ENCODE measurements around the gene LONP1. TPM values are rescaled to one million over a fixed set of nuclear protein-coding genes. Genes with fewer than 3 reads are reported as not detected.

LONP1 gene
- total RNA-seq, result 10 to 100 TPM; 31.7 to 75.9 (median 47.4) TPM

GRCh38 chr19:5719961-5720790, at the start of gene LONP1, which contains the start of gene CATSPERD:
Gene LONP1 (minus strand): TSS chr19:5720146. CDS start chr19:5720132, 14 bp downstream.
Gene CATSPERD (plus strand): TSS chr19:5720637. CDS start chr19:5720738, 101 bp downstream.
- H3K36me3 ChIP-seq, result no peaks in the 10 kb centered on the region
- peak within 1 kb of the TSS; percentile 78 to 100 (median 98) for H3K4me3 ChIP-seq
- H3K4me1 ChIP-seq, result peaks cover 0 to 17% (median 10%) of the 10 kb centered on the region in 4 donors
- H3K27me3 ChIP-seq, result no peaks in the 10 kb centered on the region
- no peaks in the 10 kb centered on the region for H3K9me3 ChIP-seq
- TF ChIP-seq CTCF (IDR thresholded peaks at IDR 0.05) (peak; percentile 91 to 98 (median 94)), POLR2A (IDR thresholded peaks at IDR 0.05) (peak; percentile 49 to 58)
- peak; percentile 97 to 99 (median 99) for DNase-seq
- H3K27ac ChIP-seq, result peak within 1 kb of the TSS; percentile 90 to 97 (median 94)

- no peaks in the 10 kb centered on the region for H3K4me1 ChIP-seq
- no peak overlapping the region for H3K4me3 ChIP-seq
- H3K9me3 ChIP-seq, result no peaks in the 10 kb centered on the region
- H3K27ac ChIP-seq, result no peak overlapping the region
- no peaks in the 10 kb centered on the region for H3K27me3 ChIP-seq
- TF ChIP-seq CTCF (IDR thresholded peaks at IDR 0.05) (no peak), POLR2A (IDR thresholded peaks at IDR 0.05) (no peak)
- H3K36me3 ChIP-seq, result no peaks in the 10 kb centered on the region
- no peak for DNase-seq
These were observed 48.0 kb upstream of the LONP1 start for GRCh38 chr19:5767949-5768348.

GRCh38 chr19:5765220-5765619, 45.3 kb upstream of the LONP1 start:
- Histone ChIP-seq H3K36me3 (no peaks in the 10 kb centered on the region), H3K4me1 (no peaks in the 10 kb centered on the region), H3K9me3 (no peaks in the 10 kb centered on the region), H3K27me3 (no peaks in the 10 kb centered on the region), H3K4me3 (no peak overlapping the region), H3K27ac (no peak overlapping the region)
- no peak for DNase-seq
- TF ChIP-seq POLR2A (IDR thresholded peaks at IDR 0.05), result no peak
- TF ChIP-seq CTCF (IDR thresholded peaks at IDR 0.05), result no peak

- Histone ChIP-seq H3K27me3 (no peaks in the 10 kb centered on the region), H3K4me1 (no peaks in the 10 kb centered on the region), H3K4me3 (no peak overlapping the region), H3K9me3 (no peaks in the 10 kb centered on the region), H3K27ac (no peak overlapping the region), H3K36me3 (no peaks in the 10 kb centered on the region)
- TF ChIP-seq POLR2A (IDR thresholded peaks at IDR 0.05), result no peak
- TF ChIP-seq CTCF (IDR thresholded peaks at IDR 0.05), result no peak
- no peak for DNase-seq
These were observed 42.8 kb upstream of the LONP1 start for GRCh38 chr19:5762608-5763217.

GRCh38 chr19:5753743-5754142, 33.8 kb upstream of the LONP1 start:
- no peak overlapping the region for H3K27ac ChIP-seq
- TF ChIP-seq CTCF (IDR thresholded peaks at IDR 0.05), result no peak
- no peaks in the 10 kb centered on the region for H3K36me3 ChIP-seq
- no peaks in the 10 kb centered on the region for H3K27me3 ChIP-seq
- H3K9me3 ChIP-seq, result no peaks in the 10 kb centered on the region
- DNase-seq, result no peak
- no peak overlapping the region for H3K4me3 ChIP-seq
- no peaks in the 10 kb centered on the region for H3K4me1 ChIP-seq

Data from Peyer's patch (tissue), 4 donors.